Activated CD8-positive, alpha-beta memory T cell treated with anti-CD3 and anti-CD28 coated beads for 48 hours (primary cell): ENCODE data around the gene DBNDD2.

Source experiments
- DNase-seq, 3 experiments: peaks; one replicate each; pipeline ENCODE4 v3.0.0-alpha.2; 2020; ENCODE audit warnings: low read depth in 2 of 3, low spot score in 2 of 3

The DBNDD2 gene

GRCh38 chr20:45378191-45378590 is 29.9 kb upstream of the DBNDD2 start, which contains the start of gene TP53TG5:
TP53TG5 (minus strand) TSS chr20:45378325; CDS start chr20:45378236, 89 bp downstream.
- DNase-seq = no peak

GRCh38 chr20:45387274-45387673 is 20.8 kb upstream of the DBNDD2 start:
- DNase-seq = no peak

DNA sequence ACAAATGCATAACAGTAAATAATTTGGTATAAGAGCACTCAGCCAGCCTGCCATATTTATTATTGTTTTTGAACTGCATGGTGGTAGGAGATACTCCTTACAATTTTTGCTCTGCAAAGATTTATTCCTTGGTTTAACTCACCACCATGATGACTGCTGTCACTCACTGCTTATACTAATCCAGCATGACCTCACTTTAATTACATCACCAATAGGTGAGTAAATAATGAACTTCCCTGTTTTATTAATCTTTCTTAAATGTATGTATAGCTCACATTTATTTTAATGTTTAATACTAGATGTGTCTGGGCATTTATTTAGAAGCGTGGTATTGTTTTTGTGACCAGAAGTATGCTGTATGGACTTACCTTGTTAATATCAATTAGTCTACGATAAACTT is 17.2 kb upstream of the DBNDD2 start:
- no peak for DNase-seq

DNA sequence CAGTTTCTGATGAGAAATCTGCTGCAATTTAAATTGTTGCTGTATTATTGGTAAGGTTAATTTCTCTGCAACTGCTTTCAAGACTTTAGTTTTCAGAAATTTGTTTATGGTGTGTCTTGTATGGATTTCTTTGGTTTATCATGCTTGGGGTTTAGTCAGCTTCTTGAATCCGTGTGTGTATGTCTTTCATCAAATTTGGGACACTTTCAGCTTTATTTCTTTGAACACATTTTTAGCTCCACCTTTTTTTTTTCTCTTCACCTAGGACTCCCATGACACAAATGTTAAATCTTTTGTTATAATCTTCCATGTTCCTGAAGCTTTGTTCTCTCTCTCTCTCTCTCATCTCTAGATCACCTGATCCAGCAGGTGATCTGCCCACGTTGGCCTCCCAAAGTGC is 16.5 kb upstream of the DBNDD2 start:
- DNase-seq = no peak

GRCh38 chr20:45392733-45393132 is 15.4 kb upstream of the DBNDD2 start:
- DNase-seq = no peak

GRCh38 chr20:45394221-45395113 is 13.6 kb upstream of the DBNDD2 start:
- no peak for DNase-seq

- DNase-seq = no peak
Measured at GRCh38 chr20:45395114-45395415, 13.0 kb upstream of the DBNDD2 start.

DNA sequence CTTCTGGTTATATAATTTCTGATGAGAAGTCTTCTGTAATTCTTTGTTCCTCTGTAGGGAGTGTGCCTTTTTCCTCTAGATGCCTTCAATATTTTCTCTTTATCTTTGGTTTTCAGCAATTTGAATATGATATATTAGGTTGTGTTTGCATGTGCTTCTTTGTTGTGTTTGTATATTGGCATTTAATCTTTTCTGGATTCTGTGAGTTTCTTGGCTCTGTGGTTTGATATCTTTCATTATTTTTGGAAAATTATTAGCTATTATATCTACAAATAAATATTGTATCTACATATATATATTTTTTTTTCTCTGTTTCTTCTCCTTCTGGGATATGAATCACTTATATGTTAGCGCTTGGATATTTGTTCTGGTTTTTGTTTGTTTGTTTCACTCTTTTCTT is 9.1 kb upstream of the DBNDD2 start:
- no peak for DNase-seq

- DNase-seq = no peak
Measured at GRCh38 chr20:45400346-45401031, 7.6 kb upstream of the DBNDD2 start.

GRCh38 chr20:45402946-45403345 is 5.1 kb upstream of the DBNDD2 start:
- DNase-seq = no peak

DNA sequence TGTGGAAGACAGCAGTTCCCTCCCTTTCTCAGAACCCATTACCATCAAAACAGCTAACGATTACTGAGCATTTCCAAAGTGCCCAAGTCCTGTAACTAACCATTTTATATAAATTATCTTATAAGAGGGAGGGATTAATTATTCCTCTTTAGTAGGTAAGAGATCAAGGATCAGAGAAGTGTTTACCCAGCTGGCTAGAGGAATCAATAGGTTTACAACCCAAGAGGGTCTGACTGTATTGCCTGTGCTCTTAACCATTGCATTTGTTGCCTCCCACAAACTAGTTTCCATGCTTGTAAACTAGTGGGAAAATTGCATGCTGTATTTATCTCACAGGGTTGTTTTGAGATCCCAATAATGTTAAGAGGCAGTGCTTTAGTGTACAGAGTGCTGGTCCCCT is 3.7 kb upstream of the DBNDD2 start:
- no peak for DNase-seq

- no peak for DNase-seq
Measured at GRCh38 chr20:45405571-45406259, 2.4 kb upstream of the DBNDD2 start.

DNA sequence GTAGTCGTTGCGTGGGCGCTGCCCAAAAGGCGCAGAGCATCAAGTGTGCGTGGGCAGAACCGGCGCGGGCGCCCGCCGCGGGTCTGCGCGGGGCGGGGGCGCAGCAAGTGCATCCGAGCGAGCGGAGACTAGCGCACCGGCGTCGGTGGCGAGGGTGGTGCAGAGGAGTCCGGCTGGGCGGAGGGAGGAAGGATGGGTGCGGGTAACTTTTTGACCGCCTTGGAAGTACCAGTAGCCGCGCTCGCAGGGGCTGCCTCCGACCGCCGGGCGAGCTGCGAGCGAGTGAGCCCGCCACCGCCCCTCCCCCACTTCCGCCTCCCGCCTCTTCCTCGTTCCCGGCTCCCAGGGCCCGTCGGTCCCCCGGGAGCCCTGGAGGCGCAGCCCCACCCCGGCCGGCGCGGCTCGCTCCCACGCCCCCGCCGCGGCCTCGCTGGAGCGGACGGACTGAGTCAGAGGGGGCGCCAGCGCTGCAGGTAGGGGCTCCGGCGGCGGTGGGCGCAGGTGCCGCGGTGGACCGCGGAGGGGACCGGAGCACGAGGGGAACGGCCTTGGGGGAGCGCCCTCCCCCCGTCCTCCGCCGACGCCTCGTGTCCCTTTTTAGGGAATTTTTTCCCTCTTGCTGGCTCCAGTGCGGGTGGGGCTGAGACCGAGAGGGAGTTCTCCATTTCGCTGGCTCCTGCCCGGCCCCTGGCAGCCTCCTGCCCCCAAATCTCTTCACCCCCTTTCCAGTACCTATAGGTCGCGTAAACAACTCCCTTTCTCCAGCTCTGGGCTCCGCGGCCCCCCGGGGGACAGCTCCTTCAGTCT is 1.6 kb upstream of the DBNDD2 start:
- DNase-seq = no peak

DNA sequence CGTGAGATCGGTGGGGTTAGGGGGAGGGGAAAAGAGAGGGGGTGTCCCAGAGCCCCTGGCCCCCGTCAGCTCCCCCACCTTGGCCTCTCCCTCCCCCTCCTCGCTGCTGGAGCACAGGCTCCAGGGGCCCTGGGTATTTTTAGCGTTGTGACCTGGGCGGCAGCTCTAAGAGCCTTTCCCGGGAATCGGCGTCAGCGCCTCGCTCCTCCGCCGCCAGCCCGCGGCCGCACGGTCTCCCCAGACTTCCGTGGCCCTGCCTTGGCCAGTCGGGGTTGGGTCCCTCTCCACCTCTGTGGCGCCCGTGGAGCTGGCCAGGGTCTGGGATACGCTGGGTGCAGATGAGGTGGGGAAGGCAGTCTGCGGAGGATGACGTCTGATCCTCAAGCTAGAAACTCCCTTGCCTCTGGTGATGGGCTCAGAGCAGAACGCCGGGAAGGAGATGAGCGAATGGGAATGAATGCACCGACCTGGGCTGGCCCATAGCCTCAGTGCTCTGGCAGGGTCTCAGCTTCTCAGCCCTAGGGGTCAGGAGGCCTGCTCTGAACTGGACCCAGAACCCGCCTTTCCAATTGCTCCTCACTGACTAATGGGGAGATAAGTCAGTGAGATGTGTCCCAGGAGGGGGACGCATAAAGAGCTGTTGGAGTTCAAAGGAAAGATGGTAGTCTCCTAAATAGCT is 883 bp upstream of the DBNDD2 start:
- no peak for DNase-seq

- DNase-seq = no peak
Measured at GRCh38 chr20:45408646-45409213, 641 bp downstream of the DBNDD2 start.

DNA sequence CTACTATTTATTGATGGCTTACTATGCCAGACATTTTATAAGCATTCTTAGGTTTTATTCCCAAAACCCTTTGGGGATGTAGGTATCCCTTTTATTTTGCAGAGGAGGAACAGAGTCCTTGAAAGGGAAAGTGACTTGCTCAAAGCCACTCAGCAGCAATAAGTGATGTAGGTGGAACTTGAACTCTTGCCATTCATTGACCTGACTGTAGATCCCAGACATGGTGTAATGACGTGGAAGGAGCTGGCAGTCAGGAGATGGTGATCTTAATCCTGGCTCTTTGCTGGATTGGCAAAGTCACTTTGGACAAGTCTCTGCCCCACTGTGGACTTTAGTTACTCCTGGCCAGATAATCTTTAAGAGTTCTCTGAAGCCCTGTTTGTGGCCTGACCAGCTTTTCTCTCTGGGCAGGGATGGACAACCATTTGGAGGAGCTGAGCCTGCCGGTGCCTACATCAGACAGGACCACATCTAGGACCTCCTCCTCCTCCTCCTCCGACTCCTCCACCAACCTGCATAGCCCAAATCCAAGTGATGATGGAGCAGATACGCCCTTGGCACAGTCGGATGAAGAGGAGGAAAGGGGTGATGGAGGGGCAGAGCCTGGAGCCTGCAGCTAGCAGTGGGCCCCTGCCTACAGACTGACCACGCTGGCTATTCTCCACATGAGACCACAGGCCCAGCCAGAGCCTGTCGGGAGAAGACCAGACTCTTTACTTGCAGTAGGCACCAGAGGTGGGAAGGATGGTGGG is 1.6 kb downstream of the DBNDD2 start:
- DNase-seq = no peak

- DNase-seq = no peak
Measured at GRCh38 chr20:45410887-45411286, 2.8 kb downstream of the DBNDD2 start.

- DNase-seq = no peak
Measured at GRCh38 chr20:45412653-45413052, 4.6 kb downstream of the DBNDD2 start.

DNA sequence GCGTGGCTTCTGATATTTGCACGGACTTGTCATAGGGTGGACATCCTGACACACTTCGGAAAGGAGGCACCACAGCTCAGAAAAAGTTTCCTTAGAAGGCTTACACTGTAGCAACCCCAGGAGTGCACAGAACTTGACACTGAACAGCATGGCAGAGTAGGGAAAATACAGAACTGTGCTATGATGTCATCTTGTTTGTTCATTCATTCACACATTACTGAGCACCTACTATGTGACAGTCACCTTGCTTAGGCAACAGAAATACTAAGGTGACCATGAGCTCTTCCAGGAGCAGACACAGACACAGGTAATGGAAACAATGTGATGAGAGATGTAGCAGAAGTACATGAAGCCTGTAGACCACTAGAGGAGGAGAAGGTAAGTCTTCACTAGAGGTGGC is 5.4 kb downstream of the DBNDD2 start:
- DNase-seq = no peak
